ENCODE measurements around the gene SYDE2.

DNA sequence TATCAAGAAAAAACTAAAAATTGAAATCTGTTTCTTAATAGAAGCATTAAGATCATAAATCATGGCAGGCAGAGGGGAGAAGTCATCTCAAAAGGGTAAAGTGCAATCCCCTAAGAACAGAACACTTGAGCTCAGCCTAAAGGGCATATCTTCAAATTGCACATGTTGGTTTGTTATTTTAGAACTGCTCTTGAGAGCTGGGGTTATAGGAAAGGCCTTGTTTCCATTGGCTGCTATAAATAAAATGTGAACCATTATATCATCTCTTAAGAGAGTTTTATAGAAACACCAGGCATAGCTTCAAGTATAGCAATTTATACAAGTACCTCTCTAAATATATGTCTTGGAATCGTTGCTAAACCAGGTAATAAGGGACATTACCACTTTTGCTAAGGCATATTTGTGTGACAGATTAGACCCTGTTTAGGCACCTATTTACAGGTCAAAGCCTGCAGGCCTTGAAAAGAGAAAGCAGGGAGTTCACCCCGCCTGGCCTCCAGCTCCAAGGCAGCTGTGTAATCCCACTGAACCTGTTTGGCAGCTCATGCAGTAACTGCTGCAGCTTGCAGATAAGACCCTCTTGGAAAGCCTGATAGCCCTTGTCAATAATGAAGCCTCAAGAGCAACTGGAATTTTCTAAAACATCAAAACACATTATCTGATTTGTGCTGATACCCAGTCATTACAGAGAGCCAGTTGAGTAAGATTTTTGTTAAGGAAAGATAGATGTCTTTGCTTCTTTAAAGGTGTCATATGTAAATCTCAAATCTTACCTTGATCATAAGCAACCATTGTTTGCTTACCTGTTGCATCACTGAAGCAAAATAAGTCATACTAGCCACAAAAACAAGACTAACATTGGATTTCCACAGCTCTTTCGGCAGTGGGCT lies 24.2 kb upstream of the SYDE2 start:
- TF ChIP-seq YY1 (IDR thresholded peaks at IDR 0.05; ENCODE audit: low read depth) (no peak), CHD2 (IDR thresholded peaks at IDR 0.05; ENCODE audit: low read length, partially characterized antibody) (no peak)
- TF ChIP-seq, protein P1, sequence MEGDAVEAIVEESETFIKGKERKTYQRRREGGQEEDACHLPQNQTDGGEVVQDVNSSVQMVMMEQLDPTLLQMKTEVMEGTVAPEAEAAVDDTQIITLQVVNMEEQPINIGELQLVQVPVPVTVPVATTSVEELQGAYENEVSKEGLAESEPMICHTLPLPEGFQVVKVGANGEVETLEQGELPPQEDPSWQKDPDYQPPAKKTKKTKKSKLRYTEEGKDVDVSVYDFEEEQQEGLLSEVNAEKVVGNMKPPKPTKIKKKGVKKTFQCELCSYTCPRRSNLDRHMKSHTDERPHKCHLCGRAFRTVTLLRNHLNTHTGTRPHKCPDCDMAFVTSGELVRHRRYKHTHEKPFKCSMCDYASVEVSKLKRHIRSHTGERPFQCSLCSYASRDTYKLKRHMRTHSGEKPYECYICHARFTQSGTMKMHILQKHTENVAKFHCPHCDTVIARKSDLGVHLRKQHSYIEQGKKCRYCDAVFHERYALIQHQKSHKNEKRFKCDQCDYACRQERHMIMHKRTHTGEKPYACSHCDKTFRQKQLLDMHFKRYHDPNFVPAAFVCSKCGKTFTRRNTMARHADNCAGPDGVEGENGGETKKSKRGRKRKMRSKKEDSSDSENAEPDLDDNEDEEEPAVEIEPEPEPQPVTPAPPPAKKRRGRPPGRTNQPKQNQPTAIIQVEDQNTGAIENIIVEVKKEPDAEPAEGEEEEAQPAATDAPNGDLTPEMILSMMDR (IDR thresholded peaks at IDR 0.05): no peak
